AG04450 (cell line): Measurements from ENCODE around the gene MTUS2. TPM values are rescaled to one million over a fixed set of nuclear protein-coding genes. Genes with fewer than 3 reads are reported as not detected.

Experiments
- CTCF ChIA-PET: fragments of 300-600, 350-600 bp; formaldehyde crosslinking; extraction: SDS; loops from one replicate; lab custom pipeline; 2022; ENCODE audit warnings: antibody characterized with exemption, inconsistent platforms; lab: Charles Lee
- POLR2A ChIA-PET: fragments of 350-600 bp; formaldehyde crosslinking; extraction: SDS; loops from one replicate; lab custom pipeline; 2021; ENCODE audit warnings: antibody characterized with exemption, inconsistent platforms; lab: Yijun Ruan, JAX
- DNase-seq: peaks from one replicate; pipeline ENCODE4 v3.0.0-alpha.2; 2011; ENCODE audit warnings: low read depth, low spot score
- H3K27ac ChIP-seq: one replicate; pipeline ENCODE4 v1.5.1; 2012; ENCODE audit warnings: low read depth, low read length, control low read depth
- H3K27me3 ChIP-seq: one replicate; pipeline ENCODE4 v1.6.0; 2012; ENCODE audit warnings: low read length; ENCODE audit not compliant: control insufficient read depth, insufficient read depth
- H3K4me3 ChIP-seq: 2 replicates; pipeline ENCODE4 v1.5.1; 2011; ENCODE audit warnings: mild to moderate bottlenecking, low read depth, low read length, control low read depth
- H3K9me3 ChIP-seq: 2 replicates; pipeline ENCODE4 v1.5.1; 2012; ENCODE audit warnings: low read length; ENCODE audit not compliant: control insufficient read depth, insufficient read depth
- polyA plus RNA-seq: library from polyadenylated mRNA; depleted of rRNA; stranded (reverse); fragments of >200 nt; gene quantifications from 2 replicates; pipeline ENCODE4 v1.2.3, GENCODE V29; 2011
- TF ChIP-seq, protein P1 (sequence below): IDR thresholded peaks from 2 replicates; pipeline ENCODE4 v1.5.1; 2011; ENCODE audit warnings: low read depth, low read length, control low read depth, inconsistent platforms

Gene MTUS2
- polyA plus RNA-seq, 1 experiment: 0.02 TPM

DNA sequence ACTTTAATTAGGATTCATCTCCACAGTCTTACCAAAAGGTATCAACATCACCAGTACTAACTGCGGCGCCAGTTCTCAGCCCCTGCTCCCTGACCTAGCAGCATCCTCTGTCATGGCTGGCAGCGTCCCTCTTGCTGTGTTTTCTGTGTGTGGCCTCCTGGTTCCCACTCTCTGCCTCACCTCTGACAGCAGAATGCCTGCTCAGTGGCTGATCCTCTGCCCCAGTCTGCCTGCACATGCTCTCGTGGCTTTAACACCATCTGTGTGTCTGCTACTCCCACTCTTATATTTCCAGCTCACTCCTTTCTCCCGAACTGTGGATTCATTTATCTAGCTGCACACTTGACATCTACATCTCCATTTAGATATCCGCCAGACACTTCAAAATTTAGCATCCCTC, 341.5 kb downstream of the MTUS2 start:
- H3K4me3 ChIP-seq: no peak overlapping the region
- peaks cover 23% of the 10 kb centered on the region for H3K9me3 ChIP-seq
- no peaks in the 10 kb centered on the region for H3K27me3 ChIP-seq
- ChIA-PET CTCF (no interaction called here), POLR2A (no interaction called here)
- TF ChIP-seq, protein P1, sequence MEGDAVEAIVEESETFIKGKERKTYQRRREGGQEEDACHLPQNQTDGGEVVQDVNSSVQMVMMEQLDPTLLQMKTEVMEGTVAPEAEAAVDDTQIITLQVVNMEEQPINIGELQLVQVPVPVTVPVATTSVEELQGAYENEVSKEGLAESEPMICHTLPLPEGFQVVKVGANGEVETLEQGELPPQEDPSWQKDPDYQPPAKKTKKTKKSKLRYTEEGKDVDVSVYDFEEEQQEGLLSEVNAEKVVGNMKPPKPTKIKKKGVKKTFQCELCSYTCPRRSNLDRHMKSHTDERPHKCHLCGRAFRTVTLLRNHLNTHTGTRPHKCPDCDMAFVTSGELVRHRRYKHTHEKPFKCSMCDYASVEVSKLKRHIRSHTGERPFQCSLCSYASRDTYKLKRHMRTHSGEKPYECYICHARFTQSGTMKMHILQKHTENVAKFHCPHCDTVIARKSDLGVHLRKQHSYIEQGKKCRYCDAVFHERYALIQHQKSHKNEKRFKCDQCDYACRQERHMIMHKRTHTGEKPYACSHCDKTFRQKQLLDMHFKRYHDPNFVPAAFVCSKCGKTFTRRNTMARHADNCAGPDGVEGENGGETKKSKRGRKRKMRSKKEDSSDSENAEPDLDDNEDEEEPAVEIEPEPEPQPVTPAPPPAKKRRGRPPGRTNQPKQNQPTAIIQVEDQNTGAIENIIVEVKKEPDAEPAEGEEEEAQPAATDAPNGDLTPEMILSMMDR: no peak
- no peak overlapping the region for H3K27ac ChIP-seq
- no peak for DNase-seq

DNA sequence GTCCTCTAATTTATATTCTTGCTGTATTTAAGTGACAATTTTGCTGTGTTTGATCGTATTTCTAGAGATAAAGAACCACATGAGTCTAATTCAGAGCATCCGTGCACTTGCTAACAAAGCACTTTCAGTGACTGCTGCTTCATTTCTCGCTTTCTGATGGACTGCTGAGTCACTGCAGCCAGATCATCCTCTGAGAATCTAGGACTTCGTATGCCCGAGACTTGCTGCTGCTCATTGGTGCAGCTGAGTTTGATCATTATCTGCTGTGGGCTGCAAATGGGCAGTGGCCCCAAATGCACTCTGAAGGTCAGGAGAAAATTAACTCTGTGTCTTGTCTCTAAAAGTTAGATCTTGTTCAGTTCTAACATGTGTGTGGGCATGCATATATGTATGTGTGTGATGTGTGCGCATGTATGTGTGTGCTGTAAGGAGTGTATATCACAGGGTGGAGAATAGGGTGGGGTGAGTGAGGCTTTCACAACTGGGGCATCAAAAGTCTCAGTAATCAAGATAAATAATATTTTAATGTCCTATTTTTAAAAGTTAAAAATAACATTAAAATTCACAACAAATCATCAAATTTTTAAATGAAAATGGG, 342.6 kb downstream of the MTUS2 start:
- CTCF ChIA-PET: no interaction called here
- Histone ChIP-seq H3K9me3 (peaks cover 23% of the 10 kb centered on the region), H3K27ac (no peak overlapping the region), H3K27me3 (no peaks in the 10 kb centered on the region), H3K4me3 (no peak overlapping the region)
- DNase-seq: no peak
- POLR2A ChIA-PET: no interaction called here
- TF ChIP-seq, protein P1: no peak

DNA sequence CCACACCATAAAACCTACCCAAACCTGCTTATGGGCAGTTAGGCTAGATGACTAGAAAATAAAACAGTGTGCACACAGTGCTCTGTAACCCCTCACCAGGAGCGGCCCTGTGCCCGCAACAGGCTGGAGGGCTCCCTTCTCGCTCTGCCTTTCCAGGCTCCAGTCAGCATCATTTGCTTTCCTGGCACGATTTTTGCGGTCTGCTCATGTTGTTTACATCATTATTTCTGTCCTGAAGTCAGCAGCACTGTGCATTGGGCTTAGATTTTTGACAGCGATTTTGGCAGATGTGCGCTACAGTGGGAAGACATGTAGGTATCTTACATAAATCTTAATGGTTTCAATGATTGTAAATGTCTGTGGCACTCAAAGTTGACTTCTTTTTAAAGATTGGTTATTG, 344.0 kb downstream of the MTUS2 start:
- Histone ChIP-seq H3K9me3 (peaks cover 20% of the 10 kb centered on the region), H3K4me3 (no peak overlapping the region), H3K27ac (no peak overlapping the region), H3K27me3 (no peaks in the 10 kb centered on the region)
- ChIA-PET CTCF (no interaction called here), POLR2A (no interaction called here)
- DNase-seq: no peak
- TF ChIP-seq, protein P1: no peak

DNA sequence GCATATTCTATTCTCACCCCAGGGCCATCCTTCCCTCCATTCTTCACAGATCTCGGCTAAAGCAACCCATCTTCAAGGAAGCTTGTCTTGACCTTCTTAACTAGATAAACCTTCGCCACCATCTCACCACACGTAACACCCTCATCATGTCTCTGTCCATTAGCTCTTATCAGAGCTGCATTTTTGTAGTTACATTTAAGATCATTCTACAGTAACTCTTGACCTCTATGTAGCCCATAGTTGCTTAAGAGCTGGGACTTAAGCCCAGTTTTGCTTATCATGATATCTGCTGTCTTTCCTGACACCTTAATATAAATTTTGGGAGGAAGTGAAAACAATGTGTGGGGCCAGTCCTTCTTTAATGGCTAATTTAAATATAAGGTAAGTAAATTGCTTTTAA, 345.1 kb downstream of the MTUS2 start:
- CTCF ChIA-PET: no interaction called here
- TF ChIP-seq, protein P1: no peak

DNA sequence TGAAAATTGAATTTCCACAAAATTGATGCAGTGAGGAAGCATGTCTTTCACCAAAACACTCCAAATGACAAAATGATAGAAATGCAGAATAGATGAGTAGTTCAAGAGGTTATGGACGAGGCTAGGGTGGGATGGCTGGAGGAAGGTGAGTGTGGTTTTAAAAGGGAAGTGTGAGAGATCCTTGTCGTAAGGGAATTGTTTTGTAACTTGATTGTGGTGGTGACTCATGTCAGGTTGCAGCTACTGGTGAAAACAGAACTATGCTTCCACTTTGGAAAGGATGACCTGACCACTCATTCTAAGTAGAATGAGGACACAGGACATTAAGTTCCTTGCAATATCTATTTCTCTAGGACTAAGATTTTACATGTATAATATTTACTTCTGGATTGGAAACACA, 345.7 kb downstream of the MTUS2 start:
- Histone ChIP-seq H3K9me3 (peaks cover 20% of the 10 kb centered on the region), H3K27me3 (no peaks in the 10 kb centered on the region), H3K4me3 (no peak overlapping the region), H3K27ac (no peak overlapping the region)
- POLR2A ChIA-PET: no interaction called here
- no peak for DNase-seq
- TF ChIP-seq, protein P1: no peak
- CTCF ChIA-PET: no interaction called here

More for the DNA sequence above, 345.1 kb downstream of the MTUS2 start:
- H3K27me3 ChIP-seq: no peaks in the 10 kb centered on the region
- H3K27ac ChIP-seq: no peak overlapping the region
- DNase-seq: no peak
- H3K9me3 ChIP-seq: peaks cover 20% of the 10 kb centered on the region
- POLR2A ChIA-PET: no interaction called here
- H3K4me3 ChIP-seq: no peak overlapping the region
